ENCODE data around the gene RAB38. TPM values are rescaled to one million over a fixed set of nuclear protein-coding genes. Genes with fewer than 3 reads are reported as not detected.

RAB38 gene
- total RNA-seq, 1 experiment from 2014 or later, result 7.3 TPM

DNA sequence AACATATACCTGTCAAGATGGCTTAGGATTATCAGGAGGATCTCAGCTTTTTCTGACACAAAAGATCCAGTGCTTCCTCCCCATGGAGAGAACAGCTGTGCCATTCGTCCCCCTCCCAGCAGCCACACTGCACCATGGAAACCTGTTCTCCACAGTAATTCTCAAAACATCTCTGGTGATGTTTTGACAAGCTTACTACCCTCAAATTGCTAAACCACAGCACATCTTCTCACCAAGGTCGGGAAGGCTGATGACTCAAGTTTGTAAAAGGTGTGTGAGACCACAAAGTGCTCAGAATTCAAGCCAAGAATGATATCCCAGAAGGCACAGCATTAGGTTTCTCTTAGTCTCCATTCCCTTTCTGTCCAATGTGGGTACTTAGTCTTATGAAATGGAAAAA is 3.9 kb upstream of the RAB38 start:
- Mint-ChIP-seq H3K9me3 (ENCODE audit: low read depth, unreplicated experiment) (no peaks in the 10 kb centered on the region), H3K4me3 (ENCODE audit: low read depth, unreplicated experiment) (no peak overlapping the region), H3K4me1 (ENCODE audit: low read depth, unreplicated experiment) (peaks cover 25% of the 10 kb centered on the region), H3K36me3 (ENCODE audit: insufficient read depth, unreplicated experiment) (peaks cover 14% of the 10 kb centered on the region), H3K27me3 (ENCODE audit: unreplicated experiment) (no peaks in the 10 kb centered on the region), H3K27ac (ENCODE audit: unreplicated experiment) (no peak overlapping the region)
- intact Hi-C loops (cut with micrococcal nuclease; ENCODE audit: unreplicated experiment), result loop anchor here (1.0 kb wide), 1 partner anchor 365 kb away; no protein-coding TSS in a partner anchor
- BruUV-seq (replicated peaks), result no TSS peak
- peak; percentile 1 for DNase-seq
- no peak for TF ChIP-seq CTCF (IDR thresholded peaks at IDR 0.05; ENCODE audit: unreplicated experiment)
- CTCF ChIA-PET, result interaction anchor here (0.6 to 1.6 kb wide), 2 partner anchors 75 to 106 kb away, joined by 3 to 5 read pairs; no protein-coding TSS in a partner anchor

- peaks cover 18% of the 10 kb centered on the region for H3K4me1 Mint-ChIP-seq (ENCODE audit: low read depth, unreplicated experiment)
- no peak for TF ChIP-seq CTCF (IDR thresholded peaks at IDR 0.05; ENCODE audit: unreplicated experiment)
- intact Hi-C loops (cut with micrococcal nuclease; ENCODE audit: unreplicated experiment), result no loop called here
- H3K4me3 Mint-ChIP-seq (ENCODE audit: low read depth, unreplicated experiment), result no peak overlapping the region
- H3K9me3 Mint-ChIP-seq (ENCODE audit: low read depth, unreplicated experiment), result no peaks in the 10 kb centered on the region
- DNase-seq, result no peak
- peaks cover 14% of the 10 kb centered on the region for H3K36me3 Mint-ChIP-seq (ENCODE audit: insufficient read depth, unreplicated experiment)
- no TSS peak for BruUV-seq (replicated peaks)
- CTCF ChIA-PET, result no interaction called here
- H3K27ac Mint-ChIP-seq (ENCODE audit: unreplicated experiment), result no peak overlapping the region
- no peaks in the 10 kb centered on the region for H3K27me3 Mint-ChIP-seq (ENCODE audit: unreplicated experiment)
Observed at GRCh38 chr11:88178191-88178590, 2.9 kb upstream of the RAB38 start.

GRCh38 chr11:88175569-88176075 is 379 bp upstream of the RAB38 start:
- DNase-seq, result no peak
- TF ChIP-seq CTCF (IDR thresholded peaks at IDR 0.05; ENCODE audit: unreplicated experiment), result no peak
- Mint-ChIP-seq H3K4me1 (ENCODE audit: low read depth, unreplicated experiment) (peaks cover 16% of the 10 kb centered on the region), H3K4me3 (ENCODE audit: low read depth, unreplicated experiment) (peak overlapping the region; percentile 80), H3K27ac (ENCODE audit: unreplicated experiment) (peak overlapping the region; percentile 60), H3K27me3 (ENCODE audit: unreplicated experiment) (no peaks in the 10 kb centered on the region), H3K36me3 (ENCODE audit: insufficient read depth, unreplicated experiment) (peaks cover 14% of the 10 kb centered on the region), H3K9me3 (ENCODE audit: low read depth, unreplicated experiment) (no peaks in the 10 kb centered on the region)
- CTCF ChIA-PET, result no interaction called here
- intact Hi-C loops (cut with micrococcal nuclease; ENCODE audit: unreplicated experiment), result loop anchor here (1.0 kb wide), 1 partner anchor 71 kb away; no protein-coding TSS in a partner anchor
- BruUV-seq (replicated peaks), result no TSS peak

- Mint-ChIP-seq H3K9me3 (ENCODE audit: low read depth, unreplicated experiment) (no peaks in the 10 kb centered on the region), H3K27me3 (ENCODE audit: unreplicated experiment) (no peaks in the 10 kb centered on the region), H3K27ac (ENCODE audit: unreplicated experiment) (no peak overlapping the region), H3K4me3 (ENCODE audit: low read depth, unreplicated experiment) (peak overlapping the region; percentile 80), H3K36me3 (ENCODE audit: insufficient read depth, unreplicated experiment) (peaks cover 14% of the 10 kb centered on the region), H3K4me1 (ENCODE audit: low read depth, unreplicated experiment) (peaks cover 3% of the 10 kb centered on the region)
- intact Hi-C loops (cut with micrococcal nuclease; ENCODE audit: unreplicated experiment), result no loop called here
- BruUV-seq (replicated peaks), result TSS peak; percentile 48
- no peak for DNase-seq
- CTCF ChIA-PET, result interaction anchor here (0.6 kb wide), 1 partner anchor 646 kb away, joined by 4 read pairs; no protein-coding TSS in a partner anchor
- TF ChIP-seq CTCF (IDR thresholded peaks at IDR 0.05; ENCODE audit: unreplicated experiment), result no peak
Observed at GRCh38 chr11:88173956-88174355, 1.3 kb downstream of the RAB38 start.

All from Calu3 (cell line).